Upper lobe of right lung (tissue), 1 donor: Measurements from ENCODE around the gene HSFX3. TPM values are rescaled to one million over a fixed set of nuclear protein-coding genes. Genes with fewer than 3 reads are reported as not detected.

Experiments used
- ATAC-seq: fragments of 200-7000 bp; cut with Tn5 transposase; one replicate; pipeline ENCODE4 v1.9.1; 2020; ENCODE audit warnings: mild to moderate bottlenecking, moderate library complexity
- DNase-seq: peaks from one replicate; pipeline ENCODE4 v3.0.0-alpha.2; 2020
- H3K27ac ChIP-seq: fragments of 200-600 bp; one replicate; pipeline ENCODE4 v1.8.0; 2022
- H3K27me3 ChIP-seq: fragments of 200-600 bp; one replicate; pipeline ENCODE4 v1.8.0; 2022; ENCODE audit warnings: mild to moderate bottlenecking
- H3K36me3 ChIP-seq: fragments of 200-600 bp; one replicate; pipeline ENCODE4 v1.8.0; 2022
- H3K4me1 ChIP-seq: fragments of 200-600 bp; one replicate; pipeline ENCODE4 v1.8.0; 2022
- H3K4me3 ChIP-seq: fragments of 200-600 bp; one replicate; pipeline ENCODE4 v1.8.0; 2022; ENCODE audit warnings: mild to moderate bottlenecking
- H3K9me3 ChIP-seq: fragments of 200-600 bp; one replicate; pipeline ENCODE4 v1.8.0; 2022
- intact Hi-C: fragments of 100-400 bp; cut with DNase I; formaldehyde crosslinking; loops from one replicate; pipeline ENCODE4 v1.11.0; 2022
- total RNA-seq: library from RNA; stranded (reverse); fragmentation: NEBNext Ultra II Directional; extraction: Animal tissue kit (Norgen Biotek cat#: 25700); gene quantifications from one replicate; pipeline ENCODE4 v1.2.1, GENCODE V29; 2021
- TF ChIP-seq, protein P1 (sequence below): fragments of 200-600 bp; IDR thresholded peaks from one replicate; pipeline ENCODE4 v1.8.0; 2022; ENCODE audit warnings: antibody characterized with exemption
- donor health status: DM: no; HTN: yes; CAD: no; lungs with severe emphysema.

Gene HSFX3
- total RNA-seq, 1 donor from 2014 or later: not detected

DNA sequence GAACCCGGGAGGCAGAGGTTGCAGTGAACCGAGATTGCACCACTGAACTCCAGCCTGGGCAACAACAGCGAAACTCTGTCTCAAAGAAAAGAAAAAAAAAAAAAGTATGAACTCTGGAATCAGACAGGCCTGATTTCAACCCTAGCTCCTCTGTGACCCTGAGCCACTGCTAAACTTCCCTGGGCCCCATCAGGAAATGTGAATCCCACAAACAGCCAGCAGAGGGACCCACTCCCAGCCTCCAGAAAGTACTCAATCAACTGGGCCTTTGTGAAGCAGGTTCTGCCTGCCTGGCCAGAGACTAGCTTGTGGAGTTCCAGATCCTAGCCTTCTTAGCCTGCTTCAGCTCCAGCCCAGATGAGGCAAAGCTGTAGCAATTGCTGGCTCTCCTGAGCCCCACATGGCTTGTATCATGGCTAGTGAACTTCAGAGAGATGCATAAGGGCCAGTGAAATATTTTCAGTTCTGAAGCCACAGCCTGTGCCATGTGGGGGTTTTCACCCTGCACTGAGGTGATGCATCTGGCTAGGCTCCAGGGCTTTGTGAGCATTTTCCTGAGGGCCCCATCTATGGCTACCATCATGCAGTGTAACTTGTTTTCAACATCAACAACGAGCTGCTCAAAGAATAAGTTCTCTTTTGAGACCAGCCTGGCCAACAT is 37.4 kb downstream of the HSFX3 start:
- no peaks in the 10 kb centered on the region for H3K9me3 ChIP-seq
- peak; percentile 62 for DNase-seq
- no peak overlapping the region for H3K4me3 ChIP-seq
- no peaks in the 10 kb centered on the region for H3K36me3 ChIP-seq
- H3K27ac ChIP-seq: no peak overlapping the region
- no peaks in the 10 kb centered on the region for H3K4me1 ChIP-seq
- peak; percentile 93 for ATAC-seq
- H3K27me3 ChIP-seq: no peaks in the 10 kb centered on the region
- intact Hi-C loops: no loop called here
- TF ChIP-seq, protein P1, sequence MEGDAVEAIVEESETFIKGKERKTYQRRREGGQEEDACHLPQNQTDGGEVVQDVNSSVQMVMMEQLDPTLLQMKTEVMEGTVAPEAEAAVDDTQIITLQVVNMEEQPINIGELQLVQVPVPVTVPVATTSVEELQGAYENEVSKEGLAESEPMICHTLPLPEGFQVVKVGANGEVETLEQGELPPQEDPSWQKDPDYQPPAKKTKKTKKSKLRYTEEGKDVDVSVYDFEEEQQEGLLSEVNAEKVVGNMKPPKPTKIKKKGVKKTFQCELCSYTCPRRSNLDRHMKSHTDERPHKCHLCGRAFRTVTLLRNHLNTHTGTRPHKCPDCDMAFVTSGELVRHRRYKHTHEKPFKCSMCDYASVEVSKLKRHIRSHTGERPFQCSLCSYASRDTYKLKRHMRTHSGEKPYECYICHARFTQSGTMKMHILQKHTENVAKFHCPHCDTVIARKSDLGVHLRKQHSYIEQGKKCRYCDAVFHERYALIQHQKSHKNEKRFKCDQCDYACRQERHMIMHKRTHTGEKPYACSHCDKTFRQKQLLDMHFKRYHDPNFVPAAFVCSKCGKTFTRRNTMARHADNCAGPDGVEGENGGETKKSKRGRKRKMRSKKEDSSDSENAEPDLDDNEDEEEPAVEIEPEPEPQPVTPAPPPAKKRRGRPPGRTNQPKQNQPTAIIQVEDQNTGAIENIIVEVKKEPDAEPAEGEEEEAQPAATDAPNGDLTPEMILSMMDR: peak; percentile 57

DNA sequence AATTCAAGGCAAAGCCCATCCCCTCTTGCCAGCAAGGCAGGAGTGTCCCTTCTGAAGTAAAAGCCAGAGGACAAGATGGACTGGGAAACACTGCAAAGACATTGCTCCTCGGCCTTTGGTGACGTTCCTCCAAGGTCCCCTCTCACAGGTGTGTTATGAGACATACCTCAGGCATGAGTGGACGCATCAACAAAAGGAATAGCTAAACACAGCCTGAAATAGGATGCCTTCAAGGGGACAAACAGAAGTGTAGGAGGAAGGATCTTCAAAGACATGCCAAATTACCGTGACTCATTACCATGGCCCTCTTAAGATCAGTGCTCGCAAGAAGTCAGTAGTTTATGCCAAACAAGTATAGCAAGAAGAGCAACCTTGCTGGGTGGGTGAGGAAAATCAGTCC is 38.6 kb downstream of the HSFX3 start:
- no peaks in the 10 kb centered on the region for H3K4me1 ChIP-seq
- no peaks in the 10 kb centered on the region for H3K36me3 ChIP-seq
- no peak for DNase-seq
- no peak for ATAC-seq
- H3K4me3 ChIP-seq: no peak overlapping the region
- H3K27me3 ChIP-seq: no peaks in the 10 kb centered on the region
- no peak overlapping the region for H3K27ac ChIP-seq
- TF ChIP-seq, protein P1: no peak
- H3K9me3 ChIP-seq: no peaks in the 10 kb centered on the region
- intact Hi-C loops: no loop called here

DNA sequence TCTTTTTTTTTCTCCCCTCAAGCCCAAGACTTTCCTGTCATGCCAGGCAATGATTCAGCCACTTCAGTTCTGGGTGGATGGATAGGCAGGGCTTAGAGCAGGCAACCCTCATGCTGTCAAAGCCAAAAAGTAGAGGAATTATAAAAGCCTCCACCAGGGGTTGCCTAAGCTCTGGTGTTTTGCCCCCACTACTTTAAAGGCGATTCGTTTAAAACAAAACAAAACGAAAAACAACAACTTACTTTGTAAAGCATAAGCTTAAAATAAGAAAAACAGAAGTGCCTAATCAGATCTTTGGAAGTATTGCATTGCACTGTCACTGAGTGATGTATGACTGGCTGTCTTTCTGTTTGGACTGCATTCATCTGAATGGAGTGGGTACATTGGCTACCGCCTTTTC is 39.3 kb downstream of the HSFX3 start:
- no peaks in the 10 kb centered on the region for H3K27me3 ChIP-seq
- peak; percentile 44 for ATAC-seq
- no peaks in the 10 kb centered on the region for H3K4me1 ChIP-seq
- intact Hi-C loops: no loop called here
- H3K36me3 ChIP-seq: no peaks in the 10 kb centered on the region
- no peak for DNase-seq
- H3K27ac ChIP-seq: no peak overlapping the region
- TF ChIP-seq, protein P1: no peak
- H3K4me3 ChIP-seq: no peak overlapping the region
- H3K9me3 ChIP-seq: no peaks in the 10 kb centered on the region

DNA sequence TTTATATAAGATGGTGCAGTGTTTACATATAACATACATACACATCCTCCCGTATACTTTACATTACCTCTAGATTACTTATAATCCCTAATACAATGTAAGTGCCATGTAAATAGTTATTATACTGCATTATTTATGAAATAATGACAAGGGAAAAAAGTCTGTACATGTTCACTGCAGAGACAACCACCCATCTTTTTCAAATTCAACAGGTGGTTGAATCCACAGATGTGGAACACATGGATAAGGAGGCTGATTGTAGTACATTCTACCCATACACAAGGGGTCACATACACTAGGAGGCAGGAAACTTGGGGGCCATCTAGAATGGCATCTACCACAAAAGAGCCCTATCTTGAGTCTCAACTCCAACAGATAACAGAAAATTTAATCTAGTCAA is 41.3 kb downstream of the HSFX3 start:
- Histone ChIP-seq H3K4me1 (no peaks in the 10 kb centered on the region), H3K27ac (no peak overlapping the region), H3K36me3 (no peaks in the 10 kb centered on the region), H3K9me3 (no peaks in the 10 kb centered on the region), H3K4me3 (no peak overlapping the region), H3K27me3 (no peaks in the 10 kb centered on the region)
- intact Hi-C loops: no loop called here
- no peak for DNase-seq
- TF ChIP-seq, protein P1: no peak
- ATAC-seq: no peak

DNA sequence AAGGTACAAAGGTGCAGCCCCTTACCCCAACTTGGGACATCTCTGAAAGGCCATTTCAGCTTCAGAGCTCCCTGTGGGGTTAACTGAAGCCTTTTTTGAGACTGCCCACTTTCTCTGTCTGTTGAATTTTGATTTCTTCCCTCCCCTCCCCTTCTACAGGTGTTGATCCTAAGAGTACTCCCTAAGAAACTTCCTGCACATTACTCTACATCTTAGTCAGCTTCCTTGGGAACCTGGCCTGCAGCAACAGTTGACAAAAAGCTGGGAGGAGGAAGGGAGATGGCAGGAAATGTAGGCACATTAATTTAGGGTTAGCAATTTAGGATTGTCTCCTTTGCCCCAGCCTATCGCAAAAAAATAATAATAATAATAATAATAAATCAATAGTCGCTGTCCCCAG is 43.4 kb downstream of the HSFX3 start:
- no peaks in the 10 kb centered on the region for H3K9me3 ChIP-seq
- no peak overlapping the region for H3K4me3 ChIP-seq
- no peak overlapping the region for H3K27ac ChIP-seq
- TF ChIP-seq, protein P1: no peak
- intact Hi-C loops: no loop called here
- H3K27me3 ChIP-seq: no peaks in the 10 kb centered on the region
- peaks cover 7% of the 10 kb centered on the region for H3K36me3 ChIP-seq
- no peak for ATAC-seq
- DNase-seq: no peak
- no peaks in the 10 kb centered on the region for H3K4me1 ChIP-seq

DNA sequence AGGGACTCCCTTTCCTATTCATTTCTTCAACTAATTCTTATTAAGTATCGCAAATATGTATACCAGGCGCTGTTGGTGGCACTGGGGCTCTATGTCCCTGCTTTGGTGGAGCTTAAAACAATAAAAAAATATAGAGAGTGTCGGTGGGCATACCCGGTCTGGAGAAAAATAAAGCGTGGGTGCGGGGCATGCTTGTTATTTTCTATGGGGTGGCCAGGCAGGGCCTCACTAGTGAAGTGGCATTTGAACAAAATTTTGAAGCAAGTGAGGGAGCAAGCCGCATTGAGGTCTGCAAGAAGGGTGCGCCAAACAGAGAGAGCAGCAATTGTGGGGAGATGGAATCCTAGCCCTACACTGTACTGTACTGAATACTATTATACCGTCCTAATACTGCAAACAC is 44.1 kb downstream of the HSFX3 start:
- H3K27ac ChIP-seq: peak overlapping the region; percentile 92
- TF ChIP-seq, protein P1: no peak
- DNase-seq (no peak), ATAC-seq (no peak)
- H3K9me3 ChIP-seq: no peaks in the 10 kb centered on the region
- H3K36me3 ChIP-seq: peaks cover 14% of the 10 kb centered on the region
- H3K4me1 ChIP-seq: no peaks in the 10 kb centered on the region
- peak overlapping the region; percentile 66 for H3K4me3 ChIP-seq
- no peaks in the 10 kb centered on the region for H3K27me3 ChIP-seq
- intact Hi-C loops: no loop called here
